ENCODE results near the gene INPP5E.

DNA sequence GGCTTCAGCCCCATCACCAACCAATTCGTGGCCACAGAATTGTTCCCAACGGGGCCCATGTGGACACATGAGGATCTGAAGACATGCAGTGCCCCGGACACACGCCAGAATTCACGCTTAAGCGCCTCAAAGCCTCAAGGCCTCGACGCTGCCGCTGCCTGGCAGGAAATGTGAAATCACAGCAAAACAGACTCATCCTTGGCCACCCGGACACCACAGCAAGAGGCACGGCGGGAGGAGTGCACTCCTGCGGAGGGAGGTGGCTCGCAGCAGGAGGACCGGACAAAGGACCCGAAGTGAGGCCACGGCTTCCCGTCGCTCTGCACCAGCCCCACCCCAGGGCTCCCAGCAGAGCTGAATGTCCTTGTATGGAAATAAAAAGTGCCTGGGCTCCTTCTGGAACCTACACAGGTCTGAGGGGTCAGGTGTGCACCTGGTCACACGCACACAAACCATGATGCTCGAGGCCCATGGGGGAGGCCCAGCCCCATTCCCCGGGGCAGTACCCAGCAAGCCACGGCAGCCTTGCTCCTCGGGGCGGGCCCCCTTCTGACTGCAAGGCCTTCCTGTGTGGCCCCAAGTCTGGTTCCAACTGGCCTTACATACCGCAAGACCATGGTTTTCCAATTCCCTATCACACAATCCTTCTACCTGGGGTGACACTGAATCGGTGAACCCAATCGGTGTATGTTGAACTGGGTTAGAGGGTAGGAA lies 33.2 kb upstream of the INPP5E start:
- TF ChIP-seq EZH2 (IDR thresholded peaks at IDR 0.05; ENCODE audit: borderline replicate concordance), result no peak
- TF ChIP-seq, protein P1, sequence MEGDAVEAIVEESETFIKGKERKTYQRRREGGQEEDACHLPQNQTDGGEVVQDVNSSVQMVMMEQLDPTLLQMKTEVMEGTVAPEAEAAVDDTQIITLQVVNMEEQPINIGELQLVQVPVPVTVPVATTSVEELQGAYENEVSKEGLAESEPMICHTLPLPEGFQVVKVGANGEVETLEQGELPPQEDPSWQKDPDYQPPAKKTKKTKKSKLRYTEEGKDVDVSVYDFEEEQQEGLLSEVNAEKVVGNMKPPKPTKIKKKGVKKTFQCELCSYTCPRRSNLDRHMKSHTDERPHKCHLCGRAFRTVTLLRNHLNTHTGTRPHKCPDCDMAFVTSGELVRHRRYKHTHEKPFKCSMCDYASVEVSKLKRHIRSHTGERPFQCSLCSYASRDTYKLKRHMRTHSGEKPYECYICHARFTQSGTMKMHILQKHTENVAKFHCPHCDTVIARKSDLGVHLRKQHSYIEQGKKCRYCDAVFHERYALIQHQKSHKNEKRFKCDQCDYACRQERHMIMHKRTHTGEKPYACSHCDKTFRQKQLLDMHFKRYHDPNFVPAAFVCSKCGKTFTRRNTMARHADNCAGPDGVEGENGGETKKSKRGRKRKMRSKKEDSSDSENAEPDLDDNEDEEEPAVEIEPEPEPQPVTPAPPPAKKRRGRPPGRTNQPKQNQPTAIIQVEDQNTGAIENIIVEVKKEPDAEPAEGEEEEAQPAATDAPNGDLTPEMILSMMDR (IDR thresholded peaks at IDR 0.05; ENCODE audit: poor library complexity), result no peak
- no peak for TF ChIP-seq EZH2phosphoT487 (IDR thresholded peaks at IDR 0.05; ENCODE audit: low read depth, severe bottlenecking, unreplicated experiment)
